Astrocyte of the cerebellum (primary cell): ENCODE data around the gene PRKG1.

Experiments
- DNase-seq: peaks from one replicate; pipeline ENCODE4 v3.0.0-alpha.2; 2011; ENCODE audit warnings: low read depth
- H3K4me3 ChIP-seq: 2 replicates; pipeline ENCODE4 v1.5.1; 2011; ENCODE audit warnings: mild to moderate bottlenecking, low read depth, low read length, moderate library complexity
- in situ Hi-C: cut with HindIII; loops from 2 replicates; pipeline ENCODE4 v1.10.0; 2017; ENCODE audit warnings: low sequenced_read_pairs
- TF ChIP-seq, protein P1 (sequence below): IDR thresholded peaks from 2 replicates; pipeline ENCODE4 v1.5.1; 2012; ENCODE audit warnings: low read length, low read depth, moderate library complexity, mild to moderate bottlenecking; ENCODE audit errors: missing control alignments

Gene PRKG1

GRCh38 chr10:51620131-51620530 lies 545.8 kb downstream of the PRKG1 start:
- no peak overlapping the region for H3K4me3 ChIP-seq
- no peak for DNase-seq
- TF ChIP-seq, protein P1, sequence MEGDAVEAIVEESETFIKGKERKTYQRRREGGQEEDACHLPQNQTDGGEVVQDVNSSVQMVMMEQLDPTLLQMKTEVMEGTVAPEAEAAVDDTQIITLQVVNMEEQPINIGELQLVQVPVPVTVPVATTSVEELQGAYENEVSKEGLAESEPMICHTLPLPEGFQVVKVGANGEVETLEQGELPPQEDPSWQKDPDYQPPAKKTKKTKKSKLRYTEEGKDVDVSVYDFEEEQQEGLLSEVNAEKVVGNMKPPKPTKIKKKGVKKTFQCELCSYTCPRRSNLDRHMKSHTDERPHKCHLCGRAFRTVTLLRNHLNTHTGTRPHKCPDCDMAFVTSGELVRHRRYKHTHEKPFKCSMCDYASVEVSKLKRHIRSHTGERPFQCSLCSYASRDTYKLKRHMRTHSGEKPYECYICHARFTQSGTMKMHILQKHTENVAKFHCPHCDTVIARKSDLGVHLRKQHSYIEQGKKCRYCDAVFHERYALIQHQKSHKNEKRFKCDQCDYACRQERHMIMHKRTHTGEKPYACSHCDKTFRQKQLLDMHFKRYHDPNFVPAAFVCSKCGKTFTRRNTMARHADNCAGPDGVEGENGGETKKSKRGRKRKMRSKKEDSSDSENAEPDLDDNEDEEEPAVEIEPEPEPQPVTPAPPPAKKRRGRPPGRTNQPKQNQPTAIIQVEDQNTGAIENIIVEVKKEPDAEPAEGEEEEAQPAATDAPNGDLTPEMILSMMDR, result no peak
- in situ Hi-C loops, result no loop called here

GRCh38 chr10:51624013-51624412 lies 549.7 kb downstream of the PRKG1 start:
- no peak overlapping the region for H3K4me3 ChIP-seq
- DNase-seq, result no peak
- in situ Hi-C loops, result no loop called here
- TF ChIP-seq, protein P1, result no peak

GRCh38 chr10:51629934-51630639 lies 555.8 kb downstream of the PRKG1 start:
- no peak for DNase-seq
- no peak overlapping the region for H3K4me3 ChIP-seq
- TF ChIP-seq, protein P1, result no peak
- in situ Hi-C loops, result no loop called here

DNA sequence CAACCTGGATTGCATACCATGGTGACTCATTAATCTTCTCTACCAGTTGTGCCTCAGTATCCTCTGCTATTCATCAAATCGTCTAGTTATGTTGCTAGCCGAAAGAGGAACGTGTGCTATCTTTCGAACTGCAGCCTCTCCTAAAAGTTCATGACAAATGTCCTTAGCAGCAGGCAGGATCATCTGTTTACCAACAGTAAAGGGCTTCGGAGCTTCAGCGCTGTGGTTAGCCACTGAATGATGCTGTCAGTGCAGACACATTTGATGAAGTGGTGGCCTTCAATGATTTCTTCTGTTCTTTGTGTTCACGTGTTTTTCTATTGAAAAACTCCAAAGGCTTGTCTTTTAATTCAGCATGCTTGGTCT lies 556.3 kb downstream of the PRKG1 start:
- no peak overlapping the region for H3K4me3 ChIP-seq
- no peak for DNase-seq
- in situ Hi-C loops, result no loop called here
- TF ChIP-seq, protein P1, result no peak

DNA sequence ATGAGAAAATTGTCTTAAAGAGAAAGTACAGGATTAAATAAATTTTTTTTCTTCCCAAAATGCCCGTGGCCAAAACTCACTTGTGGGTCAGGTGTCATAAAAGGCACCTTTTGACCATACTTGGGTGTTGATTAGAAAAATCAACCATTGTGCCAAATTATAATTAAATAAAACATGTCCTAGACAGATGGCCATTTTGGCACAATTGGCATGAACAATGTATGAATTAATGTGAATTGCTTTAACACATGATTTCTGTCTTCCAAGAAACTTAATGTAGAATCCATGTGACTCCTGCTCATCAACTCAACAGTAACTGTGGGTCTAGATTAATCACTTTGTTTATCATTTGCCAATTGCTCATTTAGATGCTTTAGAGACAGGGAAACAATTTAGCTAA lies 561.1 kb downstream of the PRKG1 start:
- TF ChIP-seq, protein P1, result no peak
- in situ Hi-C loops, result no loop called here
- no peak overlapping the region for H3K4me3 ChIP-seq
- no peak for DNase-seq

DNA sequence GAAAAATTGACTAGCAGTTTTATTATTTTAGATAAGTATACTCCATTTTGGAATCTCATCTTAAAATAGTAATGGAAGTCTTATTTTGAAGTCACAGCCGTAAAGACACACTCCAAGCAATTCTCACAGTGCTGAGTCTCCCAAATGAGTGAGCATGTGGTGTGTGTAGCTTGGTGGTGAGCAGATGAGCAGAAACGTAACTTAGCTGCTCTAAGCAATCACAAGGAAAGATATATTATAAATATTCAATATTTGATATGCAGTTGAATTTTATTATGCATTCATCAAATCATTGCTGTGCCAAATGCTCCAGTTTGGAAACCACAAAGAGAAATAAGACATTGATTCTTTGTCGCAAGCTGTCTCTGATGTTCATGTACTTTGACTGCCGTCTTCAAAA lies 563.9 kb downstream of the PRKG1 start:
- TF ChIP-seq, protein P1, result no peak
- DNase-seq, result no peak
- in situ Hi-C loops, result no loop called here
- no peak overlapping the region for H3K4me3 ChIP-seq

GRCh38 chr10:51638737-51639136 lies 564.5 kb downstream of the PRKG1 start:
- no peak for DNase-seq
- no peak overlapping the region for H3K4me3 ChIP-seq
- TF ChIP-seq, protein P1, result no peak
- in situ Hi-C loops, result no loop called here
